Osteoblast (primary cell): ENCODE measurements around the gene RIPOR3. TPM values are rescaled to one million over a fixed set of nuclear protein-coding genes. Genes with fewer than 3 reads are reported as not detected.
A peak's percentile ranks its signal among the peaks of the same experiment; 100 is the strongest.

ENCODE experiments used
- DNase-seq: peaks from one replicate; pipeline ENCODE4 v3.0.0; 2011; ENCODE audit warnings: low spot score, mixed read lengths; ENCODE audit not compliant: insufficient read length; ENCODE audit errors: missing footprints
- H2AFZ ChIP-seq: 2 replicates; pipeline ENCODE4 v1.6.0; 2011; ENCODE audit warnings: mild to moderate bottlenecking, low read length
- H3K27ac ChIP-seq: 2 replicates; pipeline ENCODE4 v1.5.1; 2011; ENCODE audit warnings: mild to moderate bottlenecking, low read depth, low read length, moderate library complexity
- H3K27me3 ChIP-seq: 2 replicates; pipeline ENCODE4 v1.6.0; 2012; ENCODE audit warnings: mild to moderate bottlenecking, control low read depth, inconsistent platforms, low read length, moderate library complexity; ENCODE audit not compliant: insufficient read depth
- H3K36me3 ChIP-seq: 2 replicates; pipeline ENCODE4 v1.5.1; 2011; ENCODE audit warnings: mild to moderate bottlenecking, low read length, control low read depth, moderate library complexity; ENCODE audit not compliant: insufficient read depth
- H3K4me1 ChIP-seq: 2 replicates; pipeline ENCODE4 v1.5.1; 2011; ENCODE audit warnings: mild to moderate bottlenecking, low read length, control low read depth, moderate library complexity; ENCODE audit not compliant: insufficient read depth
- H3K4me2 ChIP-seq: 2 replicates; pipeline ENCODE4 v1.6.0; 2011; ENCODE audit warnings: mild to moderate bottlenecking, low read length; ENCODE audit not compliant: insufficient read depth
- H3K4me3 ChIP-seq: fragments of 200-600 bp; sonication (generic); 3 replicates; pipeline ENCODE4 v1.5.1; 2012; ENCODE audit warnings: mild to moderate bottlenecking, low read length, inconsistent platforms; ENCODE audit not compliant: insufficient read depth
- H3K79me2 ChIP-seq: 2 replicates; pipeline ENCODE4 v1.6.0; 2012; ENCODE audit warnings: mild to moderate bottlenecking, low read length, control low read depth, inconsistent platforms; ENCODE audit not compliant: insufficient read depth
- H3K9me3 ChIP-seq: 2 replicates; pipeline ENCODE4 v1.5.1; 2011; ENCODE audit warnings: low read depth, low read length, control low read depth
- H4K20me1 ChIP-seq: 2 replicates; pipeline ENCODE4 v1.6.0; 2012; ENCODE audit warnings: mild to moderate bottlenecking, low read length, control low read depth; ENCODE audit not compliant: insufficient read depth
- CTCF ChIP-seq: IDR thresholded peaks from 2 replicates; pipeline ENCODE4 v1.5.1; 2011; ENCODE audit warnings: mild to moderate bottlenecking, low read depth, low read length, moderate library complexity; ENCODE audit errors: extremely low read depth
- total RNA-seq: library from RNA; depleted of rRNA; stranded (reverse); fragments of >200 nt; gene quantifications from 2 replicates; pipeline ENCODE4 v1.2.3, GENCODE V29; 2012

The RIPOR3 gene
- total RNA-seq, 1 donor, result 1.1 TPM

GRCh38 chr20:50695135-50695872 is 4.0 kb upstream of the RIPOR3 start:
- H4K20me1 ChIP-seq, result no peaks in the 10 kb centered on the region
- peak overlapping the region; percentile 52 for H3K4me2 ChIP-seq
- no peak overlapping the region for H3K27ac ChIP-seq
- H3K79me2 ChIP-seq, result no peaks in the 10 kb centered on the region
- H3K4me3 ChIP-seq, result no peak overlapping the region
- H3K9me3 ChIP-seq, result no peaks in the 10 kb centered on the region
- DNase-seq, result no peak
- H3K4me1 ChIP-seq, result peaks cover 17% of the 10 kb centered on the region
- TF ChIP-seq CTCF, result no peak
- peaks cover 10% of the 10 kb centered on the region for H3K27me3 ChIP-seq
- H3K36me3 ChIP-seq, result no peaks in the 10 kb centered on the region
- H2AFZ ChIP-seq, result peak overlapping the region; percentile 23

- Histone ChIP-seq H4K20me1 (no peaks in the 10 kb centered on the region), H3K4me1 (peaks cover 17% of the 10 kb centered on the region), H3K9me3 (no peaks in the 10 kb centered on the region), H3K36me3 (no peaks in the 10 kb centered on the region), H3K79me2 (no peaks in the 10 kb centered on the region), H3K4me3 (no peak overlapping the region), H2AFZ (peak overlapping the region; percentile 18), H3K4me2 (peak overlapping the region; percentile 52), H3K27me3 (peaks cover 18% of the 10 kb centered on the region), H3K27ac (no peak overlapping the region)
- no peak for TF ChIP-seq CTCF
- DNase-seq, result no peak
These were observed 3.2 kb upstream of the RIPOR3 start for GRCh38 chr20:50694379-50695134.

GRCh38 chr20:50693001-50693400 is 1.7 kb upstream of the RIPOR3 start:
- no peaks in the 10 kb centered on the region for H4K20me1 ChIP-seq
- H2AFZ ChIP-seq, result no peak overlapping the region
- H3K4me2 ChIP-seq, result no peak overlapping the region
- H3K4me1 ChIP-seq, result peaks cover 17% of the 10 kb centered on the region
- no peaks in the 10 kb centered on the region for H3K79me2 ChIP-seq
- H3K27me3 ChIP-seq, result peaks cover 18% of the 10 kb centered on the region
- no peak for TF ChIP-seq CTCF
- no peaks in the 10 kb centered on the region for H3K36me3 ChIP-seq
- no peak overlapping the region for H3K4me3 ChIP-seq
- DNase-seq, result no peak
- H3K27ac ChIP-seq, result no peak overlapping the region
- H3K9me3 ChIP-seq, result no peaks in the 10 kb centered on the region

GRCh38 chr20:50692552-50692933 is 1.2 kb upstream of the RIPOR3 start:
- no peak overlapping the region for H2AFZ ChIP-seq
- H3K27ac ChIP-seq, result no peak overlapping the region
- TF ChIP-seq CTCF, result no peak

More at GRCh38 chr20:50692552-50692933, 1.2 kb upstream of the RIPOR3 start:
- H3K79me2 ChIP-seq, result no peaks in the 10 kb centered on the region
- H3K4me1 ChIP-seq, result peaks cover 17% of the 10 kb centered on the region
- peaks cover 18% of the 10 kb centered on the region for H3K27me3 ChIP-seq
- H3K4me3 ChIP-seq, result no peak overlapping the region
- H3K36me3 ChIP-seq, result no peaks in the 10 kb centered on the region
- no peak overlapping the region for H3K4me2 ChIP-seq
- no peaks in the 10 kb centered on the region for H3K9me3 ChIP-seq
- no peaks in the 10 kb centered on the region for H4K20me1 ChIP-seq
- no peak for DNase-seq
